B cell (primary cell): Measurements from ENCODE around the gene ABCF1.

Source experiments
- EZH2 ChIP-seq: IDR thresholded peaks from 2 replicates; pipeline ENCODE4 v1.6.1; 2012; ENCODE audit warnings: borderline replicate concordance, low read depth, mild to moderate bottlenecking, moderate library complexity, low read length; ENCODE audit not compliant: insufficient read depth, poor library complexity, severe bottlenecking
- TF ChIP-seq, protein P1 (sequence below): fragments of 200-600 bp; IDR thresholded peaks from one replicate; pipeline ENCODE4 v1.8.0; 2022; ENCODE audit warnings: antibody characterized with exemption, mild to moderate bottlenecking

- TF ChIP-seq, protein P1, sequence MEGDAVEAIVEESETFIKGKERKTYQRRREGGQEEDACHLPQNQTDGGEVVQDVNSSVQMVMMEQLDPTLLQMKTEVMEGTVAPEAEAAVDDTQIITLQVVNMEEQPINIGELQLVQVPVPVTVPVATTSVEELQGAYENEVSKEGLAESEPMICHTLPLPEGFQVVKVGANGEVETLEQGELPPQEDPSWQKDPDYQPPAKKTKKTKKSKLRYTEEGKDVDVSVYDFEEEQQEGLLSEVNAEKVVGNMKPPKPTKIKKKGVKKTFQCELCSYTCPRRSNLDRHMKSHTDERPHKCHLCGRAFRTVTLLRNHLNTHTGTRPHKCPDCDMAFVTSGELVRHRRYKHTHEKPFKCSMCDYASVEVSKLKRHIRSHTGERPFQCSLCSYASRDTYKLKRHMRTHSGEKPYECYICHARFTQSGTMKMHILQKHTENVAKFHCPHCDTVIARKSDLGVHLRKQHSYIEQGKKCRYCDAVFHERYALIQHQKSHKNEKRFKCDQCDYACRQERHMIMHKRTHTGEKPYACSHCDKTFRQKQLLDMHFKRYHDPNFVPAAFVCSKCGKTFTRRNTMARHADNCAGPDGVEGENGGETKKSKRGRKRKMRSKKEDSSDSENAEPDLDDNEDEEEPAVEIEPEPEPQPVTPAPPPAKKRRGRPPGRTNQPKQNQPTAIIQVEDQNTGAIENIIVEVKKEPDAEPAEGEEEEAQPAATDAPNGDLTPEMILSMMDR: no peak
- no peak for TF ChIP-seq EZH2
Measured at GRCh38 chr6:30615219-30615957, 44.1 kb downstream of the ABCF1 start.
